WTC11 (cell line): ENCODE results near the gene KDM6B. TPM values are rescaled to one million over a fixed set of nuclear protein-coding genes. Genes with fewer than 3 reads are reported as not detected.

Experiments used
- ATAC-seq: fragments of 200-7000 bp; cut with Tn5 transposase; 2 replicates; pipeline ENCODE4 v1.10.0; 2021; ENCODE audit warnings: mild to moderate bottlenecking, moderate library complexity
- CTCF ChIA-PET: fragments of 300-600 bp; sonication (Branson Sonifier 250); formaldehyde crosslinking; loops from one replicate; lab custom pipeline; 2021; ENCODE audit warnings: antibody characterized with exemption; lab: Charles Lee
- POLR2A ChIA-PET: fragments of 350-600 bp; sonication (Branson Sonifier 250); formaldehyde crosslinking; loops from one replicate; lab custom pipeline; 2021; ENCODE audit warnings: antibody characterized with exemption; lab: Charles Lee
- DNase-seq: peaks from one replicate; pipeline ENCODE4 v3.0.0; 2021; ENCODE audit warnings: low spot score
- H3K27ac Mint-ChIP-seq: 2 replicates; pipeline ENCODE4 v1.8.0; 2021; ENCODE audit warnings: mixed read lengths
- H3K27me3 Mint-ChIP-seq: 2 replicates; pipeline ENCODE4 v1.8.0; 2021; ENCODE audit warnings: low read depth, mild to moderate bottlenecking, moderate library complexity, mixed read lengths
- H3K36me3 Mint-ChIP-seq: 2 replicates; pipeline ENCODE4 v1.8.0; 2021; ENCODE audit warnings: mixed read lengths
- H3K4me1 Mint-ChIP-seq: 2 replicates; pipeline ENCODE4 v1.8.0; 2022; ENCODE audit warnings: mixed read lengths
- H3K4me3 Mint-ChIP-seq: 2 replicates; pipeline ENCODE4 v1.8.0; 2021; ENCODE audit warnings: mild to moderate bottlenecking, moderate library complexity, mixed read lengths
- H3K9me3 Mint-ChIP-seq: 2 replicates; pipeline ENCODE4 v1.8.0; 2021; ENCODE audit warnings: mixed read lengths
- EMX1 ChIP-seq: fragments of 250-450 bp; sonication (Bioruptor Pico); IDR thresholded peaks from 2 replicates; pipeline ENCODE4 v1.8.0; 2021; ENCODE audit warnings: mild to moderate bottlenecking
- ETV6 ChIP-seq: sonication (generic); formaldehyde crosslinking; IDR thresholded peaks from 2 replicates; pipeline ENCODE4 v1.8.1; 2022; ENCODE audit warnings: mild to moderate bottlenecking, missing genetic modification reagents
- FOXP1 ChIP-seq: sonication (generic); formaldehyde crosslinking; IDR thresholded peaks from 2 replicates; pipeline ENCODE4 v1.8.0; 2022; ENCODE audit warnings: missing genetic modification reagents, mild to moderate bottlenecking, moderate library complexity, borderline replicate concordance
- GABPB1 ChIP-seq: sonication (generic); formaldehyde crosslinking; IDR thresholded peaks from 2 replicates; pipeline ENCODE4 v1.8.1; 2023; ENCODE audit warnings: mild to moderate bottlenecking, missing genetic modification reagents
- JAZF1 ChIP-seq: fragments of 250-450 bp; sonication (Bioruptor Pico); IDR thresholded peaks from 2 replicates; pipeline ENCODE4 v1.9.0; 2021; ENCODE audit warnings: moderate library complexity, mild to moderate bottlenecking, inconsistent platforms
- NFATC4 ChIP-seq: fragments of 250-450 bp; sonication (Bioruptor Pico); IDR thresholded peaks from 2 replicates; pipeline ENCODE4 v1.9.0; 2021; ENCODE audit warnings: mild to moderate bottlenecking
- NFYB ChIP-seq: sonication (generic); formaldehyde crosslinking; conservative IDR thresholded peaks from 2 replicates; pipeline ENCODE4 v1.8.0; 2022; ENCODE audit warnings: low read depth, missing genetic modification reagents
- NR3C1 ChIP-seq: sonication (generic); formaldehyde crosslinking; conservative IDR thresholded peaks from 2 replicates; pipeline ENCODE4 v1.8.1; 2023; ENCODE audit warnings: low read depth, mild to moderate bottlenecking, missing genetic modification reagents
- RELA ChIP-seq: sonication (generic); formaldehyde crosslinking; IDR thresholded peaks from 2 replicates; pipeline ENCODE4 v1.8.1; 2022; ENCODE audit warnings: missing genetic modification reagents, mild to moderate bottlenecking, borderline replicate concordance
- RORB ChIP-seq: fragments of 250-450 bp; sonication (Bioruptor Pico); IDR thresholded peaks from 2 replicates; pipeline ENCODE4 v1.9.0; 2021; ENCODE audit warnings: mild to moderate bottlenecking
- SP1 ChIP-seq: sonication (generic); formaldehyde crosslinking; conservative IDR thresholded peaks from 2 replicates; pipeline ENCODE4 v1.8.1; 2022; ENCODE audit warnings: missing genetic modification reagents
- TEAD4 ChIP-seq: sonication (generic); formaldehyde crosslinking; IDR thresholded peaks from 2 replicates; pipeline ENCODE4 v1.8.0; 2022; ENCODE audit warnings: mild to moderate bottlenecking, missing genetic modification reagents
- ZBTB21 ChIP-seq: sonication (generic); formaldehyde crosslinking; IDR thresholded peaks from 2 replicates; pipeline ENCODE4 v1.8.1; 2023; ENCODE audit warnings: mild to moderate bottlenecking, missing genetic modification reagents, borderline replicate concordance
- ZNF219 ChIP-seq: sonication (generic); formaldehyde crosslinking; IDR thresholded peaks from 2 replicates; pipeline ENCODE4 v1.8.0; 2023; ENCODE audit warnings: missing genetic modification reagents, mild to moderate bottlenecking, borderline replicate concordance
- ZNF416 ChIP-seq: fragments of 250-450 bp; sonication (Bioruptor Pico); IDR thresholded peaks from 2 replicates; pipeline ENCODE4 v1.9.0; 2021; ENCODE audit warnings: mild to moderate bottlenecking, inconsistent platforms
- ZNF671 ChIP-seq: fragments of 250-450 bp; sonication (Bioruptor Pico); IDR thresholded peaks from 2 replicates; pipeline ENCODE4 v1.8.0; 2021; ENCODE audit warnings: mild to moderate bottlenecking
- total RNA-seq: library from RNA; stranded (reverse); gene quantifications from 3 replicates; pipeline ENCODE4 v1.2.3, GENCODE V29; 2021
- TF ChIP-seq, protein P1 (sequence below): sonication (generic); formaldehyde crosslinking; IDR thresholded peaks from 2 replicates; pipeline ENCODE4 v1.8.0; 2022; ENCODE audit warnings: mild to moderate bottlenecking, missing genetic modification reagents
- TF ChIP-seq, protein P2 (sequence below): sonication (generic); formaldehyde crosslinking; IDR thresholded peaks from 2 replicates; pipeline ENCODE4 v1.8.1; 2022; ENCODE audit warnings: missing genetic modification reagents, borderline replicate concordance
- TF ChIP-seq, protein P3 (sequence below): fragments of 250-450 bp; sonication (Bioruptor Pico); IDR thresholded peaks from 2 replicates; pipeline ENCODE4 v1.8.0; 2021; ENCODE audit warnings: mild to moderate bottlenecking
- TF ChIP-seq, protein P4 (sequence below): sonication (generic); formaldehyde crosslinking; IDR thresholded peaks from 2 replicates; pipeline ENCODE4 v1.8.1; 2022; ENCODE audit warnings: low read depth, mild to moderate bottlenecking, moderate library complexity, missing genetic modification reagents, borderline replicate concordance

The KDM6B gene
- total RNA-seq, 1 experiment from 2014 or later, result 13.2 TPM

DNA sequence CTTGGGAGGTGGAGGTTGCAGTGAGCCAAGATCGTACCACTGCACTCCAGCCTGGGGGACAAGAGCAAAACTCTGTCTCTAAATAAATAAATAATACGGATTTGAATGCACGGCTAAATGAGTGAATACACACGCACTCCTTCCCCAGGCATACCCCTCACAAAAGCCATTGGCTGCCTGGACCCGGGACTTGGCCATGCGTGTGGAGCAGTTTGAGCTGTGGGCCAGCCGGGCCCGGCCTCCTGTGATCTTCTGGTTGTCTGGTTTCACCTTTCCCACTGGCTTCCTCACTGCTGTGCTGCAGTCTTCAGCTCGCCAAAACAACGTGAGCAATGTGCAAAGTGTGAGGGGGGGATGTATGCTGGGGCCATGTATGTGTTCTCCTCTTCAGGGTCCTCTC is 1.6 kb upstream of the KDM6B start:
- H3K4me1 Mint-ChIP-seq, result peaks cover 14% of the 10 kb centered on the region
- POLR2A ChIA-PET, result no interaction called here
- H3K4me3 Mint-ChIP-seq, result no peak overlapping the region
- CTCF ChIA-PET, result interaction anchor here (1.2 to 5.2 kb wide), 9 partner anchors 8 to 230 kb away, joined by 3 to 66 read pairs (median 7); no protein-coding TSS in a partner anchor
- TF ChIP-seq NFYB, result no peak
- no peak for TF ChIP-seq NR3C1
- TF ChIP-seq, protein P1, sequence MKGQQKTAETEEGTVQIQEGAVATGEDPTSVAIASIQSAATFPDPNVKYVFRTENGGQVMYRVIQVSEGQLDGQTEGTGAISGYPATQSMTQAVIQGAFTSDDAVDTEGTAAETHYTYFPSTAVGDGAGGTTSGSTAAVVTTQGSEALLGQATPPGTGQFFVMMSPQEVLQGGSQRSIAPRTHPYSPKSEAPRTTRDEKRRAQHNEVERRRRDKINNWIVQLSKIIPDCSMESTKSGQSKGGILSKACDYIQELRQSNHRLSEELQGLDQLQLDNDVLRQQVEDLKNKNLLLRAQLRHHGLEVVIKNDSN (CRISPR knock-in tag), result no peak
- TF ChIP-seq JAZF1, result no peak
- no peak for TF ChIP-seq ZNF671 (CRISPR knock-in tag)
- no peak for TF ChIP-seq RORB
- TF ChIP-seq TEAD4 (CRISPR knock-in tag), result no peak
- no peak for TF ChIP-seq GABPB1
- TF ChIP-seq SP1 (CRISPR knock-in tag), result no peak
- no peak for TF ChIP-seq ZBTB21 (CRISPR knock-in tag)
- TF ChIP-seq FOXP1 (CRISPR knock-in tag), result no peak
- TF ChIP-seq EMX1 (CRISPR knock-in tag), result no peak
- no peak for TF ChIP-seq ZNF416 (CRISPR knock-in tag)
- H3K27me3 Mint-ChIP-seq, result peaks cover 55% of the 10 kb centered on the region
- H3K9me3 Mint-ChIP-seq, result no peaks in the 10 kb centered on the region
- H3K27ac Mint-ChIP-seq, result no peak overlapping the region
- DNase-seq (no peak), ATAC-seq (no peak)
- H3K36me3 Mint-ChIP-seq, result no peaks in the 10 kb centered on the region

DNA sequence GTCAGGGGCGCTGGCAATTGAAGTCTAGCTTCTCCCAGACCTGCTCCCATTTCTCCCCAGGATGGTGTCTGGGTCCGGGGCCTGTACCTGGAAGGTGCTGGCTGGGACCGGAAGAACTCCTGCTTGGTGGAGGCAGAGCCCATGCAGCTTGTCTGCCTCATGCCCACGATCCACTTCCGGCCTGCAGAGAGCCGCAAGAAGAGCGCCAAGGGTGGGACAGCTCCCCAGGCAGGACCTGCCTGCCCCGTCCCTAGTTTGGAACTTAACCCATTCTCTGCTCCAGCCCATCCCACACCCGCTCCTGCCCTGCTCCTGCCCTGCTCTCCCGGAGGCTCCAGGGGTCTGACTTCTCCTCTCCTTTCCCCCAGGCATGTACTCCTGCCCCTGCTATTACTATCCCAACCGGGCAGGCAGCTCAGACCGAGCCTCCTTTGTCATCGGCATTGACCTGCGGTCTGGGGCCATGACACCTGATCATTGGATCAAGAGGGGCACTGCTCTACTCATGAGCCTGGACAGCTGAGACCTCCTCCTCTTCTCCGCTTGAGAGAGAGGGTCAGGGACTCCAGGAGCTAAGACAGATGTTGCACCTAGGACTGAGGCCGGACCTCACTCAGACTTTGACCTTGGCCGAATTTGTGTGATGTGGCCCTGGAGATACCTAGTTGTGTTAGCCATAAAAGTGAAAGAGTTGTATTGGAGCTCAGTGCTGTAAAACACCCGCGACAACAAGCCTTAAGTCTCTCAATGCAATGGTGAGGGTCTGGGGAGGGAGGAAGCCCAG is 814 bp upstream of the KDM6B start:
- DNase-seq (no peak), ATAC-seq (no peak)
- Mint-ChIP-seq H3K36me3 (no peaks in the 10 kb centered on the region), H3K27ac (no peak overlapping the region), H3K4me1 (peaks cover 18% of the 10 kb centered on the region), H3K4me3 (peak overlapping the region; percentile 82), H3K27me3 (peaks cover 49% of the 10 kb centered on the region), H3K9me3 (no peaks in the 10 kb centered on the region)
- TF ChIP-seq, protein P2, sequence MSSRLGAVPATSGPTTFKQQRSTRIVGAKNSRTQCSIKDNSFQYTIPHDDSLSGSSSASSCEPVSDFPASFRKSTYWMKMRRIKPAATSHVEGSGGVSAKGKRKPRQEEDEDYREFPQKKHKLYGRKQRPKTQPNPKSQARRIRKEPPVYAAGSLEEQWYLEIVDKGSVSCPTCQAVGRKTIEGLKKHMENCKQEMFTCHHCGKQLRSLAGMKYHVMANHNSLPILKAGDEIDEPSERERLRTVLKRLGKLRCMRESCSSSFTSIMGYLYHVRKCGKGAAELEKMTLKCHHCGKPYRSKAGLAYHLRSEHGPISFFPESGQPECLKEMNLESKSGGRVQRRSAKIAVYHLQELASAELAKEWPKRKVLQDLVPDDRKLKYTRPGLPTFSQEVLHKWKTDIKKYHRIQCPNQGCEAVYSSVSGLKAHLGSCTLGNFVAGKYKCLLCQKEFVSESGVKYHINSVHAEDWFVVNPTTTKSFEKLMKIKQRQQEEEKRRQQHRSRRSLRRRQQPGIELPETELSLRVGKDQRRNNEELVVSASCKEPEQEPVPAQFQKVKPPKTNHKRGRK (CRISPR knock-in tag), result no peak
- TF ChIP-seq, protein P3, sequence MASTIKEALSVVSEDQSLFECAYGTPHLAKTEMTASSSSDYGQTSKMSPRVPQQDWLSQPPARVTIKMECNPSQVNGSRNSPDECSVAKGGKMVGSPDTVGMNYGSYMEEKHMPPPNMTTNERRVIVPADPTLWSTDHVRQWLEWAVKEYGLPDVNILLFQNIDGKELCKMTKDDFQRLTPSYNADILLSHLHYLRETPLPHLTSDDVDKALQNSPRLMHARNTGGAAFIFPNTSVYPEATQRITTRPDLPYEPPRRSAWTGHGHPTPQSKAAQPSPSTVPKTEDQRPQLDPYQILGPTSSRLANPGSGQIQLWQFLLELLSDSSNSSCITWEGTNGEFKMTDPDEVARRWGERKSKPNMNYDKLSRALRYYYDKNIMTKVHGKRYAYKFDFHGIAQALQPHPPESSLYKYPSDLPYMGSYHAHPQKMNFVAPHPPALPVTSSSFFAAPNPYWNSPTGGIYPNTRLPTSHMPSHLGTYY (CRISPR knock-in tag), result no peak
- TF ChIP-seq ZNF219 (CRISPR knock-in tag) (no peak), NFATC4 (CRISPR knock-in tag) (no peak), RELA (CRISPR knock-in tag) (no peak), ZNF671 (CRISPR knock-in tag) (no peak), ETV6 (CRISPR knock-in tag) (no peak)
- TF ChIP-seq, protein P4, sequence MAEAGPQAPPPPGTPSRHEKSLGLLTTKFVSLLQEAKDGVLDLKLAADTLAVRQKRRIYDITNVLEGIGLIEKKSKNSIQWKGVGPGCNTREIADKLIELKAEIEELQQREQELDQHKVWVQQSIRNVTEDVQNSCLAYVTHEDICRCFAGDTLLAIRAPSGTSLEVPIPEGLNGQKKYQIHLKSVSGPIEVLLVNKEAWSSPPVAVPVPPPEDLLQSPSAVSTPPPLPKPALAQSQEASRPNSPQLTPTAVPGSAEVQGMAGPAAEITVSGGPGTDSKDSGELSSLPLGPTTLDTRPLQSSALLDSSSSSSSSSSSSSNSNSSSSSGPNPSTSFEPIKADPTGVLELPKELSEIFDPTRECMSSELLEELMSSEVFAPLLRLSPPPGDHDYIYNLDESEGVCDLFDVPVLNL (CRISPR knock-in tag), result no peak
- CTCF ChIA-PET, result interaction anchor here (0.9 to 5.4 kb wide), 17 partner anchors 9 to 277 kb away, joined by 3 to 66 read pairs (median 6); partner anchors contain the start of genes CYB5D1, NAA38 and TMEM88
- POLR2A ChIA-PET, result interaction anchor here (1.0 to 1.1 kb wide), 2 partner anchors 10 to 12 kb away, joined by 3 read pairs; no protein-coding TSS in a partner anchor
